ENCODE data around the gene AASDHPPT.

AASDHPPT gene

GRCh38 chr11:106086850-106087249 lies 9.4 kb downstream of the AASDHPPT start:
- no peak for DNase-seq

- DNase-seq = no peak
Observed at GRCh38 chr11:106087815-106088435, 10.5 kb downstream of the AASDHPPT start.

GRCh38 chr11:106088896-106089295 lies 11.4 kb downstream of the AASDHPPT start:
- DNase-seq = no peak

DNA sequence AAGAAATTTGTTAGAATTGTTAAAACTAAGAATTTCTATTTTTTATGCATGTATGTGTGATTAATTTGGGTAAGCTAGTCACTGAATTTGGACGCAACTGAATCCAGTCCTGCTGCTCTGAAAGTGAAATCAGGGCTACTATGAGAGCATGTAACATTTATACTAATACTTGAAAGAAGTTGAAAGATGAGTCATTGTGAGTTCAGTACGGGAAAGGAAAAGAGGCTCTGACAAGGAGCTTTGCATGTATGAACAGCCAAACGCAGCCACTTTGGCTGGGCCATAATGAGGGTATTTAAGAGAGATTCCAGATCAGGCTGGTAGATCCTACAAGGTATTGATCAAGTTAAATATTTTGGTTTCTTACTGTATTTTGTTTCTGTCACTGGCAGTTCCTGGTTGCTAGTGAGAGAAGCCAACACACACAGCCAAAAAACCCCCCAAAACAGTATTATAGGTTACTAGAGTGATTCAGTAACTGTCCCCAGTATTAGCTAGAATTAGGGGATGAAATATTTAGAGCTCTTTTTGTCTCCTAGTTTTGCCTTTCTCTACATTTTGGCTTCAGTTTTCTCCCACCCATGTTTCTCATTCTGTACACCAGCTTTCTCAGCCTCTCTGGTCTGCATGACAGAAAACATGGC lies 14.1 kb downstream of the AASDHPPT start:
- DNase-seq = no peak

DNA sequence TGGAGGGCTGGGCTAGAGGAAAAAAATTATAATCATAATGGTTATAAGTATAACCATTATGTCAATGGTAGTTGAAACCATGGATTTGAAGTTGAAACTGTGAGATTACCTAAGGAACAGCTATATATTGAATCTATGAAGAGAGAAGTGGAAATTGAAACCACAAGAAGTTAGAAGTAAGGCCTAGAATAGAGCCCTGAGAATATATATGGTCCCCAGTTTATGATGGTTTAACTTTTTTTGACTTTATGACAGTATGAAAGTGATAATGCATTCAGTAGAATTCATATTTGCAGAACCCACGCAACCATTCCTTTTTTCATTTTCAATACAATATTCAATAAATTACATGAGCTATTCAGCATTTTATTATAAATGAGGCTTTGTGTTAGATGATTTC lies 15.0 kb downstream of the AASDHPPT start:
- no peak for DNase-seq

- DNase-seq = no peak
Observed at GRCh38 chr11:106098893-106099553, 21.6 kb downstream of the AASDHPPT start.

GRCh38 chr11:106101370-106101769 lies 23.9 kb downstream of the AASDHPPT start:
- no peak for DNase-seq

DNA sequence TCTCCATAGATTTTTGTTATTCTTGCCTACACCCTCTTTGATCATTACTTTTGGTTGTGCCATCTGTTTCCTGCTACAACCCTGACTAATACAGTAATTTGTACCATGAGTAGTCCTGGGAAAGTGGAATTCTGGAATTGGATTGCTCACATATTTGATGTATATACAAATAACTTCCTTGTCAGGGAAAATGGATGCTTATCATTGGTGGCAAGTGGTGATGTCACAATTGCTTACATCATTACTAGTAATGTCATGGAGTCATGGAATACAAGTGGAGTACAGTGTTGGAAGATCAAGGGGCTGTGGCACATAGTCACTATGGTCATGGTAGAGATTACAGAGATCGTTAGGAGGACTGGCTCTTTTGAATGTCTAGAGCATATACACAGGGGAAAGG lies 24.4 kb downstream of the AASDHPPT start:
- no peak for DNase-seq

- no peak for DNase-seq
Observed at GRCh38 chr11:106105986-106106385, 28.5 kb downstream of the AASDHPPT start.

DNA sequence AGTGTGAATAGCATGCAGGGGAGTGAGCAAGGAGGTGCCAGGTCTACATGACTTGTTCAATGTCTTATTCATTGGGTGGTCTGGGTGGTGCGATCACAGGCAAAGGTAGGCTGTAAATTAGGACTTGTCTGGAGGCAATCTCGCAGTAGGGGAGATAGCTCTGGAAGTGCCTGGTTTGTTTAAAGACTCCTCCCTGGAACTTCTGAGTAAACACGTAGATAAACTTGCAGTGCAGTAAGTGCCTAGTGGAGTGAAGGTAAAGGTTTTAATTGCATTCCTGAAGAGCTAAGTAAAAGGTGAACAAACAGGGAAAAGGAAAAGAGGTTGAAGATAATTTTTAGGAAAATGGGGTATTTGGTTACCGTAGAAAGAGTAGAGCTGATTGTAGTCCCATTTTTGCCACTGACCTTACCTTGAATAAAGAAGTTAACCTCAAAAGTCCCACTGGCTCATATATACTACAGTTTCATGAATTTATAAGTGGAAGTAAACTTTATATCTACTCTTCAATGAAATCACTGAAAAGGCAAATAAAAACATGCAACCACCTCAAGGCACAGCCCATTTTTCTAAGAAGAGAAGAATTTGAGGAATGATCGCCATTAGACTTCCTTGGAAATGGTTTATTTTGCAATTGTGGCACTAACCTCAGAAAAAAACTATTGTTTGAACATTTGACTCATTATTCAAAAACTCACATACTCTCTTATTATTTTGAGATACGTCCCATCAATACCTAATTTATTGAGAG lies 44.3 kb downstream of the AASDHPPT start:
- no peak for DNase-seq

GRCh38 chr11:106127604-106128003 lies 50.1 kb downstream of the AASDHPPT start:
- no peak for DNase-seq

DNA sequence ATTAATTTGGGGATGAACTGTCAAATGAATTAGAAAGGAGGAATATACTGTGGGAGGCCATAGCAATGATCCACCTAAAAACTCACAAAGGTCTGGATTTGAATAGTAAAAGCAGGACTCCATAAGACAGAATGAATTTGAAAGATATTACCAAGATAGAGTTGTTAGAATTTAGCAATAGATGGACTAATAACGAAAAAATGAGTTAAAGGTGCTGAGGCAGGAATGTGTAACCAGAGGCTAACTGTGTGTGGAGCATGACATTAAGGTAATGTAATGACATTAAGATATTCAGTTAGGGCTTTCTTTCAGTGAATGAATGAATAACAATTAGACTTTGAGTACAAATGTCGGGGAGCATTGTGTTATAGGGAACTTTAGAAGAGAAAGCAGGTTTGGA lies 51.3 kb downstream of the AASDHPPT start:
- no peak for DNase-seq

- DNase-seq = no peak
Observed at GRCh38 chr11:106131998-106132397, 54.5 kb downstream of the AASDHPPT start.

DNA sequence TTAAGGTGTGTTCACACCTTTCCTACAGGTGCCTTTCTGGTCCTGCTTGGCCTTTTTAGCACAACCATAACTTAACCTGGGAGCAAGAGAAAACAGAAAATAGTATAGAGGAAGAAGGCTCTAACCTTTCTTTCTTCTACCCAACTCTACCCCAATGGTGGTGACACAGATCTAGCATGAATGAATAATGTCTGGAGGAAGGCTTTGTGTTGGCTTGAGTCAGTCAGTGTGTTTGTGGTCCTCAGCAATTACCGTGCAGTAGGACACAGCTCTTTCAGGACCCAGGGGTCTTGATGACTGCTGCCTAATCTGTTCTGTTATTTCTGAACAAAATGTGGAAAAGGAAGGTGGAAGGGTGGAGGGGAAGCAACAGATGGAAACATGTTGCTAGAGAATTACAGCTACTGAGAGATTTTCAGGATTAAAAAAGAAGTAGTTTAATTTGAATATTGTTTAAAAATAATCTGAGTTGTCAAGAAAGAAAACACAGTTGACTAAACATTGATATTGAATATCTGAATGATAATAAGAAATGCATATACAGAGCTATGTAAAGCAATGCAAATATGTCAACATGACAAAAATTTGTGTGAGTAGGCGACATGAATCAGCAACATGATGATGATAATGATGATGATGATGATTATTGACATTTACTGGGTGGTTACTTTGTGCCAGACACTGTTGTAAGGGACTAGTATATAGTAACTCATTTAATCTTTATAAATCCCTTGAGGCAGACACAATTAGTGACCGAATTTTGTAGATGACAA lies 55.3 kb downstream of the AASDHPPT start:
- no peak for DNase-seq

DNA sequence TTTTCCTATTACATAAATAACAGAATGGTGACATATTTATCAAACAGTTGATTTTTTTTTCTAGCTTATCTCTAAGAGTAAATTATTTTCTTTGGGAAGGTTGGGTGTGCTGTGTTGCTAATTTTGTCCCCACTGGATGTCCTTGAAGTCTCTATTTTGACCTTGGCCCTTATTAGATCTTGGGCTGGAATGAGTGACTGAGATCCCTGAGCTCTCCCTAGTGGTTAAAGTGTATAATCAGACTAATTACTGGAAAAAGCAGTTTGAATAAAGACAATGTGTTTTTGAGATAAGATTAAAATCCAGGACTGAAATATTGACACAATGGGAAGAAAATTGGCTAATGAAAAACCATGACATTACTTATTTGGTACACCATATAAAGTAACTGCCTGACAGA lies 56.1 kb downstream of the AASDHPPT start:
- no peak for DNase-seq

DNA sequence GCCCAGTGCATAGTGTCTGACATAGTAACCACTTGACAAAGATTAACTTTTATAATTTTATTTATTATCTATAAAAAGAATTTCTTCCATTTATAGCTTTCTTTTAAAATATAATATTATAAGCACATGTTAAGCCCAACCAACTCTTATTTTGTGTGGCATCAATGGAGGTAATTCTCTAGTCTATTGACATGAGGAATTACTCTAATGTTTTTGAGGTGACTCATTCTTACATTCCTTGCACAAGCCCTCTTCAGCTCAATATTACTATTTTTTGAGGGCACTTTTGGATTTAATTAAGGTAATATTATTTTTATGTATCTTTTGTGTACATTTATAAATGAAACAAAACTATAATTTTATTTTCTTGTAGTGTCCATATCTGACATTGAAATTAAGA lies 59.6 kb downstream of the AASDHPPT start:
- DNase-seq = no peak

DNA sequence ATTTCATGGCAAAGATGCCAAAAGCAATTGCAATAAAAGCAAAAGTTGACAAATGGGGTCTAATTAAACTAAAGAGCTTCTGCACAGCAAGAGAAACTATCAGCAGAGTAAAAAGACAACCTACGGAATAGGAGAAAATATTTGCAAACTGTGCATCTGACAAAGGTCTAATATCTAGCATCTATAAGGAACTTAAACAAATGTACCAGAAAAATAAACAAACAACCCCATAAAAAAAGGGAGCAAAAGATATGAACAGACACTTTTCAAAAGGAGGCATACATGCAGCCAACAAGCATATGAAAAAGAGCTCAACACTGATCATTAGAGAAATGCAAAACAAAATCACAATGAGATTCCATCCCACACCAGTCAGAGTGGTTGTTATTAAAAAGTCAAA lies 60.3 kb downstream of the AASDHPPT start:
- no peak for DNase-seq
